SH-SY5Y (cell line): ENCODE measurements around the gene ATAD5.

Experiments
- GATA2 ChIP-seq: IDR thresholded peaks from 2 replicates; pipeline ENCODE4 v1.6.1; 2011; ENCODE audit warnings: mild to moderate bottlenecking, low read depth, low read length
- GATA3 ChIP-seq: IDR thresholded peaks from 2 replicates; pipeline ENCODE4 v1.6.1; 2011; ENCODE audit warnings: low read depth, mild to moderate bottlenecking, low read length, moderate library complexity

DNA sequence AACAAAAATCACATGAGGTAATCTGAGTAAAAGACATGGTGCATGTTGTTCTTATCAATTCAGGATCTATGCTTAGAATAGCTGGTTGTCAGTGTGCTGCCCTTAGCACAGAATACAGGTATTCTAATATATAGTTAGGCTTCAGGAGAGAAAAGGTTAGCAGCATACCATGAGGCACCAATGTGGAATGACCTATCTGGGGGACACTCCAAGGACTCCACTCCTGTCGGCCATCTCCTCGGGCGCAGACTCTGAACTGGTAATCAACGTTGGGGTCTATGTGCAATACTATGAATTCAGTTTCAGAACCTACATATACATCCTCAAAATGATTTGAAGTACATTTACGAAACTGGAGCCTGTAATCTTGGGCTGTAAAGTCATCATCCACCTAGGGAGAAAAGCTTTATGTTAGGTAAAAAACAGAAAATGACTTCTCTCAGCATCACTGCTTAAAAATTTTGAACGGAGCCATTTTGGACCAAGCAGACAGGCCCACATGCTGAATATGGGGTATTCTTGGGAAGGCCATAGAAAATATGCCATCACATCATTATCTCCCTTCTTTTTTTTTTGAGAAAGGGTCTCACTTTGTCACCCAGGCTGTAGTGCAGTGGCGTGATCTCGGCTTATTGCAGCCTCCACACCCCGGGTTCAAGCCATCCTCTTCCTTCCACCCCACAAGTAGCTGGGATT lies 38.3 kb upstream of the ATAD5 start:
- TF ChIP-seq GATA3 (no peak), GATA2 (no peak)
